GM13976 (cell line): ENCODE results near the gene CLCN6.

Experiments
- DNase-seq: peaks from one replicate; pipeline ENCODE4 v3.0.0; 2012; ENCODE audit warnings: low spot score
- CTCF ChIP-seq: IDR thresholded peaks from 2 replicates; pipeline ENCODE4 v1.5.1; 2012; ENCODE audit warnings: borderline replicate concordance, mild to moderate bottlenecking; ENCODE audit not compliant: insufficient read depth; ENCODE audit errors: extremely low read depth, missing control alignments, control extremely low read depth
- in situ Hi-C: fragments of 300-500 bp; cut with MboI; formaldehyde crosslinking; loops from one replicate; pipeline ENCODE4 v1.12.0; 2022; ENCODE audit warnings: low sequenced_read_pairs, mixed read lengths, inconsistent platforms; ENCODE audit not compliant: unreplicated experiment

CLCN6 gene

GRCh38 chr1:11847667-11848372, 41.8 kb downstream of the CLCN6 start, which contains the start of gene NPPA:
NPPA (minus strand) TSS chr1:11847783; CDS start chr1:11847684, 99 bp downstream.
- in situ Hi-C loops = loop anchor here (10.0 kb wide), 1 partner anchor 57 kb away; no protein-coding TSS in a partner anchor
- no peak for TF ChIP-seq CTCF
- DNase-seq = no peak

DNA sequence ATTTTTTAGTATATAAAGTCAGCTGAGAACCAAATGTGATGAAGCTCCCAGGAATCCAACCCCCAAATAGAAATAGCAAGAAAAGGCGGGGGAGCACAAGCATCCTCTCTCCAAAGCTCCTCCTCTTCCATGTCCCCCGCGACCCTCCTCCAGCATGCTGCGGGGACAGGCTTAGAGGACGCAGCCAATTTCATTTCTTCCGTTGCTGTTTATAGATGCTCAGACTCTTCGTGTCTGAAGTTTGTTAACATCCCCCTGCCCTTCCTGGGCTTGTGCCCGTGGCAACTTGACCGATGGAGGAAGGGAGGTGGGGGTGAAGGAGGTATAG, 42.3 kb downstream of the CLCN6 start:
- no peak for TF ChIP-seq CTCF
- in situ Hi-C loops = loop anchor here (10.0 kb wide), 1 partner anchor 56 kb away; no protein-coding TSS in a partner anchor
- DNase-seq = no peak

- no peak for DNase-seq
- TF ChIP-seq CTCF = no peak
- in situ Hi-C loops = no loop called here
Measured at GRCh38 chr1:11850156-11850555, 44.2 kb downstream of the CLCN6 start.

GRCh38 chr1:11851180-11851579, 45.2 kb downstream of the CLCN6 start:
- in situ Hi-C loops = no loop called here
- TF ChIP-seq CTCF = no peak
- DNase-seq = no peak

DNA sequence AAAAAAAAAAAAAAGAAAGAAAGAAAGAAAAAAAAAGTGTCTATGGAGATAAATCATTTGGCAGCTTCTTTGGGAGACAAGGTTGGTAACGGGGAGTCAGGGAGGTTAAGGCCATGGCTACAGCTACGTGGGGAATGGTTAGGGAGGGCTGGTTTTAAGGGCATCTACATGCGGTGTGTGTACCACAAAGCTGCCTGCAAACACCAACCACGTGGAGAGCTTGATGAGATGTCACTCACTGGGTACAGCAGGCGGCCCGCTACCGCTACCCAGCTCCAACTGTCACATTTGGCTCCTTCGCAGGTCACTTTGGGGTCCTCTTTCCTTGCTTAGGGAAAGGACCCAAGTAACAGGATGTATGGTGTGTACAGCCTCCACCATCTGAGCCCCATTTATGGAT, 48.5 kb downstream of the CLCN6 start:
- no peak for TF ChIP-seq CTCF
- in situ Hi-C loops = no loop called here

DNA sequence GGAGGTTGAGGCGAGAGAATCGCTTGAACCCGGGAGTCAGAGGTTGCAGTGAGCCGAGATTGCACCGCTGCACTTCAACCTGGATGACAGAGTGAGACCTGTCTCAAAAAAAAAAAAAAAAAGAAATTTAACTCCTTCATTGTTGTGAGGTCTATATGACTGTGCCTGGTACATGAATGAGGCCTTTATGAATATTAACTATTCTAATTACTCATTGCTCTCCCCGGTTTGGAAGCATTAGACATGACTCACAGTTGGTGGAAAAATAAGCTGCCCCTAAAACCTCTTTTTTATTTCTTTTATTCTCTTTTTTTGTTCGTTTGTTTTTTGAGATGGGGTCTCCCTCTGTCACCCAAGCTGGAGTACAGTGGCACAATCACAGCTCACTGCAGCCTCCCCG, 49.4 kb downstream of the CLCN6 start:
- in situ Hi-C loops = no loop called here
- no peak for TF ChIP-seq CTCF
- no peak for DNase-seq

More for the DNA sequence above, 48.5 kb downstream of the CLCN6 start:
- DNase-seq = no peak

DNA sequence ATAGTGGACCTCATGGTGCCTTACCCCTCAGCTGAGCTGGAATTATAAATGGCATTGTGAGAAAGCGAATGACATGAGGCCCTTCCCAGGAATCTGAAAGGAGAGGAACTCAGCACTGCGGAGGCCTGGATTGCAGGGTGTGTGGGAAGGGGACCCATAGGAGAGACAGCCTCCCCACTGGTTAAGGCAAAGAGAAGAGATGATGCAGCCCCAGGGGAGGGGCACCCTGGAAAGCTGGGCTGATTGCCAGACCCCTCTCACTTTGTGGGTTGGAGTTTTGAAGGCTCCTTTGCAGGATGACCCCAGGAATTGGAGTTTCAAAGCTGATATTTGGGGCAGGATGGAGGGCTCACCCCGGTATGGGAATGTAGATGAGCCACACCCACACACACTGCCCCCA, 50.7 kb downstream of the CLCN6 start:
- no peak for DNase-seq
- in situ Hi-C loops = no loop called here
- TF ChIP-seq CTCF = no peak
